ENCODE data around the gene UBR1. TPM values are rescaled to one million over a fixed set of nuclear protein-coding genes. Genes with fewer than 3 reads are reported as not detected.

UBR1 gene
- total RNA-seq, 1 donor from 2014 or later, result 22.3 TPM

GRCh38 chr15:43102187-43102586 is 3.7 kb downstream of the UBR1 start:
- H3K27me3 Mint-ChIP-seq (ENCODE audit: low read depth), result no peaks in the 10 kb centered on the region
- H3K36me3 Mint-ChIP-seq (ENCODE audit: low read depth), result peaks cover 16% of the 10 kb centered on the region

GRCh38 chr15:43100971-43101370 is 4.9 kb downstream of the UBR1 start:
- Mint-ChIP-seq H3K4me3 (ENCODE audit: unreplicated experiment) (no peak overlapping the region), H3K36me3 (ENCODE audit: low read depth) (peaks cover 16% of the 10 kb centered on the region), H3K9me3 (ENCODE audit: low read depth) (no peaks in the 10 kb centered on the region), H3K27ac (ENCODE audit: unreplicated experiment) (no peak overlapping the region), H3K27me3 (ENCODE audit: low read depth) (no peaks in the 10 kb centered on the region), H3K4me1 (ENCODE audit: low read depth) (peaks cover 44% of the 10 kb centered on the region)
- TF ChIP-seq CTCF (IDR thresholded peaks at IDR 0.05), result no peak
- DNase-seq (ENCODE audit: low spot score), result no peak

More at GRCh38 chr15:43102187-43102586, 3.7 kb downstream of the UBR1 start:
- no peak for TF ChIP-seq CTCF (IDR thresholded peaks at IDR 0.05)
- Mint-ChIP-seq H3K4me3 (ENCODE audit: unreplicated experiment) (no peak overlapping the region), H3K9me3 (ENCODE audit: low read depth) (no peaks in the 10 kb centered on the region), H3K4me1 (ENCODE audit: low read depth) (peaks cover 42% of the 10 kb centered on the region), H3K27ac (ENCODE audit: unreplicated experiment) (no peak overlapping the region)
- no peak for DNase-seq (ENCODE audit: low spot score)

GRCh38 chr15:43099105-43099845 is 6.6 kb downstream of the UBR1 start:
- Mint-ChIP-seq H3K36me3 (ENCODE audit: low read depth) (peaks cover 16% of the 10 kb centered on the region), H3K4me3 (ENCODE audit: unreplicated experiment) (no peak overlapping the region), H3K9me3 (ENCODE audit: low read depth) (no peaks in the 10 kb centered on the region), H3K27ac (ENCODE audit: unreplicated experiment) (no peak overlapping the region), H3K4me1 (ENCODE audit: low read depth) (peaks cover 50% of the 10 kb centered on the region), H3K27me3 (ENCODE audit: low read depth) (no peaks in the 10 kb centered on the region)
- no peak for TF ChIP-seq CTCF (IDR thresholded peaks at IDR 0.05)
- no peak for DNase-seq (ENCODE audit: low spot score)

- TF ChIP-seq CTCF (IDR thresholded peaks at IDR 0.05), result no peak
- DNase-seq (ENCODE audit: low spot score), result no peak
- H3K36me3 Mint-ChIP-seq (ENCODE audit: low read depth), result peaks cover 15% of the 10 kb centered on the region
- no peak overlapping the region for H3K27ac Mint-ChIP-seq (ENCODE audit: unreplicated experiment)
- no peak overlapping the region for H3K4me3 Mint-ChIP-seq (ENCODE audit: unreplicated experiment)
- no peaks in the 10 kb centered on the region for H3K9me3 Mint-ChIP-seq (ENCODE audit: low read depth)
- H3K27me3 Mint-ChIP-seq (ENCODE audit: low read depth), result no peaks in the 10 kb centered on the region
- peaks cover 47% of the 10 kb centered on the region for H3K4me1 Mint-ChIP-seq (ENCODE audit: low read depth)
Measured at GRCh38 chr15:43096411-43096810, 9.4 kb downstream of the UBR1 start.

GRCh38 chr15:43095708-43096347 is 10.0 kb downstream of the UBR1 start:
- Mint-ChIP-seq H3K27me3 (ENCODE audit: low read depth) (no peaks in the 10 kb centered on the region), H3K36me3 (ENCODE audit: low read depth) (peaks cover 13% of the 10 kb centered on the region), H3K4me1 (ENCODE audit: low read depth) (peaks cover 41% of the 10 kb centered on the region), H3K9me3 (ENCODE audit: low read depth) (no peaks in the 10 kb centered on the region), H3K27ac (ENCODE audit: unreplicated experiment) (peak overlapping the region; percentile 30), H3K4me3 (ENCODE audit: unreplicated experiment) (no peak overlapping the region)
- TF ChIP-seq CTCF (IDR thresholded peaks at IDR 0.05), result no peak
- no peak for DNase-seq (ENCODE audit: low spot score)
